OCI-LY7 (cell line): Measurements from ENCODE around the gene METTL26. TPM values are rescaled to one million over a fixed set of nuclear protein-coding genes. Genes with fewer than 3 reads are reported as not detected.

Experiments
- BruUV-seq: library from RNA; stranded (reverse); fragments of 400-500 nt; replicated peaks from 2 replicates; lab custom pipeline; 2021; lab: Mats Ljungman, UMichigan
- CTCF ChIA-PET: fragments of 300-600 bp; sonication (Branson Sonifier 250); formaldehyde crosslinking; loops from one replicate; lab custom pipeline; 2022; ENCODE audit warnings: antibody characterized with exemption; ENCODE audit not compliant: unreplicated experiment; lab: Charles Lee
- POLR2A ChIA-PET: fragments of 300-600 bp; sonication (Branson Sonifier 250); formaldehyde crosslinking; loops from one replicate; lab custom pipeline; 2022; ENCODE audit warnings: antibody characterized with exemption; lab: Charles Lee
- DNase-seq: peaks from one replicate; pipeline ENCODE4 v3.0.0-alpha.2; 2015; ENCODE audit warnings: low spot score
- H2AFZ ChIP-seq: fragments of 200-600 bp; sonication (generic), shearing (Covaris generic); 2 replicates; pipeline ENCODE4 v1.6.1; 2014; ENCODE audit warnings: mild to moderate bottlenecking, antibody characterized with exemption, low read length, moderate library complexity
- H3K27ac ChIP-seq: fragments of 200-600 bp; sonication (generic); 2 replicates; pipeline ENCODE4 v1.5.1; 2014; ENCODE audit warnings: mixed run types, low read depth, mild to moderate bottlenecking, moderate library complexity, low read length, inconsistent platforms; ENCODE audit not compliant: poor library complexity, severe bottlenecking
- H3K36me3 ChIP-seq: fragments of 200-600 bp; sonication (generic); 2 replicates; pipeline ENCODE4 v1.6.1; 2014; ENCODE audit warnings: mild to moderate bottlenecking, antibody characterized with exemption, low read length, moderate library complexity, mixed read lengths; ENCODE audit not compliant: insufficient read depth
- H3K4me1 ChIP-seq: fragments of 200-600 bp; sonication (generic); 2 replicates; pipeline ENCODE4 v1.5.1; 2014; ENCODE audit warnings: mild to moderate bottlenecking, low read length; ENCODE audit not compliant: insufficient read depth, poor library complexity, severe bottlenecking
- H3K4me2 ChIP-seq: fragments of 200-600 bp; sonication (generic); 2 replicates; pipeline ENCODE4 v1.6.1; 2014; ENCODE audit warnings: mild to moderate bottlenecking, low read length
- H3K4me3 ChIP-seq: fragments of 200-600 bp; sonication (generic); 2 replicates; pipeline ENCODE4 v1.5.1; 2014; ENCODE audit warnings: mild to moderate bottlenecking, low read depth, low read length; ENCODE audit not compliant: poor library complexity, severe bottlenecking
- H3K79me2 ChIP-seq: fragments of 200-600 bp; sonication (generic); 2 replicates; pipeline ENCODE4 v1.6.1; 2016; ENCODE audit warnings: low read depth, mild to moderate bottlenecking, low read length, moderate library complexity, mixed read lengths; ENCODE audit not compliant: insufficient read depth
- H3K9me2 ChIP-seq: fragments of 200-600 bp; sonication (generic); 2 replicates; pipeline ENCODE4 v1.6.1; 2016; ENCODE audit warnings: mild to moderate bottlenecking, low read length, mixed read lengths; ENCODE audit not compliant: insufficient read depth
- H3K9me3 ChIP-seq: fragments of 200-600 bp; sonication (generic); 2 replicates; pipeline ENCODE4 v1.6.1; 2014; ENCODE audit warnings: mild to moderate bottlenecking, mixed run types, low read length, mixed read lengths
- H4K20me1 ChIP-seq: fragments of 200-600 bp; sonication (generic); 2 replicates; pipeline ENCODE4 v1.6.1; 2014; ENCODE audit warnings: mild to moderate bottlenecking, antibody characterized with exemption, low read length, moderate library complexity, mixed read lengths; ENCODE audit not compliant: insufficient read depth
- EZH2phosphoT487 ChIP-seq: fragments of 200-600 bp; sonication (generic); IDR thresholded peaks from 2 replicates; pipeline ENCODE4 v1.6.1; 2018; ENCODE audit warnings: low read depth, borderline replicate concordance, mild to moderate bottlenecking, mixed run types, antibody characterized with exemption, low read length, moderate library complexity, mixed read lengths
- intact Hi-C: fragments of 100-400 bp; cut with micrococcal nuclease; formaldehyde crosslinking; loops from one replicate; pipeline ENCODE4 v1.10.0; 2022; ENCODE audit not compliant: unreplicated experiment
- total RNA-seq, 2 experiments: library from RNA; depleted of rRNA in 1 of 2; stranded (reverse); fragments of >200 nt in 1 of 2; shearing (Covaris generic) in 1 of 2; gene quantifications; 2 replicates each; pipeline ENCODE4 v1.2.3, GENCODE V29; 2014 to 2022
- TF ChIP-seq, protein P1 (sequence below): fragments of 200-600 bp; sonication (generic); conservative IDR thresholded peaks from 2 replicates; pipeline ENCODE4 v1.5.1; 2014; ENCODE audit warnings: mild to moderate bottlenecking, antibody characterized with exemption, low read length, moderate library complexity, mixed read lengths

The METTL26 gene
- total RNA-seq, 2 experiments from 2014 or later: 99.0 to 152 TPM

DNA sequence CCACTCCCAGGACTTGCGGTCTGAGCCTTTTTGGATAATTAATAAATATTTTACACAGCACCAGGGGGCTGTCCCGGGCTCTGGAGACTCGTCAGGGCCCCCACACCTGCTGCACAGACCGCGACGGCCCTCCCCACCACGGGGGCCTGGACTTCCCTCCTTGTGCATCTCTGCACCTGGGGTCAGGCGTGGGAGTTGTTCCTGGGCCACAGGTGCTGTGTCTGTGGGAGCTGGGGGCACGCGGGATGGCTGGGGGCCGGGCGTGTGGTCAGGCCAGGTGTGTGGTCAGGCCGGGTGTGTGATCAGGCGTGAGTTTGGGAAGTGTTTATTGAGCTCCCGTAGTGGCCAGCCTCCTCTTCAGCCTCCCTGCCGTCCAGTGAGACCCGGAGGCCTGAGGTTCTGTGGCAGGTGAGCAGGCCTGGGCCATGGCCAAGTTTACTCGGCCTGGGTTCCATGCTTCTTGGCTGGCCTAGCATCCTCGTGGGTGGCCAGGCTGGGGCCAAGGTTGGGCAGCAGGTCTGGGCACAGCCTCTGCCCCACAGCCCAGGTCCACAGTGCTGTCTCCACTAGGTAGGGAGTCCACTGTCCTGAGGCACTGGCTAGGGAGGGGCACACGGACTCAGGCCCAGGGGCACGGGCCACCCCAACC lies 42.2 kb upstream of the METTL26 start:
- Histone ChIP-seq H2AFZ (no peak overlapping the region), H3K27ac (no peak overlapping the region), H3K4me3 (no peak overlapping the region), H3K4me2 (no peak overlapping the region), H4K20me1 (peaks cover 5% of the 10 kb centered on the region; the same call in 1 of the 2 replicates), H3K4me1 (peaks cover 31% of the 10 kb centered on the region), H3K36me3 (peaks cover 32% of the 10 kb centered on the region), H3K79me2 (peaks cover 20% of the 10 kb centered on the region; the same call in 1 of the 2 replicates), H3K9me3 (no peaks in the 10 kb centered on the region), H3K9me2 (no peaks in the 10 kb centered on the region)
- no peak for DNase-seq
- intact Hi-C loops: no loop called here
- BruUV-seq: no TSS peak
- TF ChIP-seq, protein P1, sequence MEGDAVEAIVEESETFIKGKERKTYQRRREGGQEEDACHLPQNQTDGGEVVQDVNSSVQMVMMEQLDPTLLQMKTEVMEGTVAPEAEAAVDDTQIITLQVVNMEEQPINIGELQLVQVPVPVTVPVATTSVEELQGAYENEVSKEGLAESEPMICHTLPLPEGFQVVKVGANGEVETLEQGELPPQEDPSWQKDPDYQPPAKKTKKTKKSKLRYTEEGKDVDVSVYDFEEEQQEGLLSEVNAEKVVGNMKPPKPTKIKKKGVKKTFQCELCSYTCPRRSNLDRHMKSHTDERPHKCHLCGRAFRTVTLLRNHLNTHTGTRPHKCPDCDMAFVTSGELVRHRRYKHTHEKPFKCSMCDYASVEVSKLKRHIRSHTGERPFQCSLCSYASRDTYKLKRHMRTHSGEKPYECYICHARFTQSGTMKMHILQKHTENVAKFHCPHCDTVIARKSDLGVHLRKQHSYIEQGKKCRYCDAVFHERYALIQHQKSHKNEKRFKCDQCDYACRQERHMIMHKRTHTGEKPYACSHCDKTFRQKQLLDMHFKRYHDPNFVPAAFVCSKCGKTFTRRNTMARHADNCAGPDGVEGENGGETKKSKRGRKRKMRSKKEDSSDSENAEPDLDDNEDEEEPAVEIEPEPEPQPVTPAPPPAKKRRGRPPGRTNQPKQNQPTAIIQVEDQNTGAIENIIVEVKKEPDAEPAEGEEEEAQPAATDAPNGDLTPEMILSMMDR: no peak
- no peak for TF ChIP-seq EZH2phosphoT487
- ChIA-PET POLR2A (interaction anchor here (1.2 kb wide), 1 partner anchor 8 kb away, joined by 4 read pairs; no protein-coding TSS in a partner anchor), CTCF (interaction anchor here (0.6 kb wide), 1 partner anchor 110 kb away, joined by 3 read pairs; no protein-coding TSS in a partner anchor)

DNA sequence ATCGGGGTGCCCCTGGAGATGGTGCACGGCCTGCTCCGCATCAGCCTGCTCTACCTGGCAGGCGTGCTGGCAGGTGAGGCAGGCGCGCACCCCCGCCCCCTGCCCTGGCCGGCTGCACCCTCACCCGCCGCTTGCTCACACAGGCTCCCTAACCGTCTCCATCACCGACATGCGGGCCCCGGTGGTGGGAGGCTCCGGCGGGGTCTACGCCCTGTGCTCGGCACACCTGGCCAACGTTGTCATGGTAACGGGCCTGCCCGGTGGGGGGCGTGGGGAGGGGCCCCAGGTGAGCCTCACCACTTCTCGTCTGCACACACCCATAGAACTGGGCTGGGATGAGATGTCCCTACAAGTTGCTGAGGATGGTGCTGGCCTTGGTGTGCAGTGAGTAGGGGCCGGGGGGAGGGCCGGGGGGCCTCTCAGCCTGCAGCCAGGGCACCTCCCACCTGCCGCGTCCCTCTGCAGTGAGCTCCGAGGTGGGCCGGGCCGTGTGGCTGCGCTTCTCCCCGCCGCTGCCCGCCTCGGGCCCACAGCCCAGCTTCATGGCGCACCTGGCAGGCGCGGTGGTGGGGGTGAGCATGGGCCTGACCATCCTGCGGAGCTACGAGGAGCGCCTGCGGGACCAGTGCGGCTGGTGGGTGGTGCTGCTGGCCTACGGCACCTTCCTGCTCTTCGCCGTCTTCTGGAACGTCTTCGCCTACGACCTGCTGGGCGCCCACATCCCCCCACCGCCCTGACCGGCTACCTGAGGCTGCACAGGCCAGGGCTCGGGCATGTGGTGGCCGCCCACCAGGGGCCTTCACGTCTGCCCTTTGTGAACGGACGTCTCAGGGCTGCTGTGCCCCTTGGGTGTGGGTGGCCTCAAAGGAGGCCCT lies 41.4 kb upstream of the METTL26 start:
- Histone ChIP-seq H2AFZ (no peak overlapping the region), H4K20me1 (peaks cover 5% of the 10 kb centered on the region; the same call in 1 of the 2 replicates), H3K4me2 (no peak overlapping the region), H3K27ac (no peak overlapping the region), H3K79me2 (peaks cover 17% of the 10 kb centered on the region; the same call in 1 of the 2 replicates), H3K9me2 (no peaks in the 10 kb centered on the region), H3K4me1 (peaks cover 24% of the 10 kb centered on the region), H3K4me3 (no peak overlapping the region), H3K36me3 (peaks cover 32% of the 10 kb centered on the region), H3K9me3 (no peaks in the 10 kb centered on the region)
- CTCF ChIA-PET: no interaction called here
- TF ChIP-seq, protein P1: no peak
- TF ChIP-seq EZH2phosphoT487: no peak
- DNase-seq: no peak
- POLR2A ChIA-PET: no interaction called here
- intact Hi-C loops: no loop called here
- no TSS peak for BruUV-seq
